Retinal pigment epithelial cell (primary cell): ENCODE data around the gene TBX1.

ENCODE experiments used
- DNase-seq: peaks from one replicate; pipeline ENCODE4 v3.0.0-alpha.2; 2010; ENCODE audit warnings: low read depth
- H3K4me3 ChIP-seq: 2 replicates; pipeline ENCODE4 v1.5.1; 2011; ENCODE audit warnings: mild to moderate bottlenecking, low read length, control low read depth, moderate library complexity
- TF ChIP-seq, protein P1 (sequence below): conservative IDR thresholded peaks from 2 replicates; pipeline ENCODE4 v1.5.1; 2011; ENCODE audit warnings: low read depth, low read length, control low read depth, inconsistent platforms

TBX1 gene

GRCh38 chr22:19801340-19802000 lies 40.9 kb downstream of the TBX1 start:
- TF ChIP-seq, protein P1, sequence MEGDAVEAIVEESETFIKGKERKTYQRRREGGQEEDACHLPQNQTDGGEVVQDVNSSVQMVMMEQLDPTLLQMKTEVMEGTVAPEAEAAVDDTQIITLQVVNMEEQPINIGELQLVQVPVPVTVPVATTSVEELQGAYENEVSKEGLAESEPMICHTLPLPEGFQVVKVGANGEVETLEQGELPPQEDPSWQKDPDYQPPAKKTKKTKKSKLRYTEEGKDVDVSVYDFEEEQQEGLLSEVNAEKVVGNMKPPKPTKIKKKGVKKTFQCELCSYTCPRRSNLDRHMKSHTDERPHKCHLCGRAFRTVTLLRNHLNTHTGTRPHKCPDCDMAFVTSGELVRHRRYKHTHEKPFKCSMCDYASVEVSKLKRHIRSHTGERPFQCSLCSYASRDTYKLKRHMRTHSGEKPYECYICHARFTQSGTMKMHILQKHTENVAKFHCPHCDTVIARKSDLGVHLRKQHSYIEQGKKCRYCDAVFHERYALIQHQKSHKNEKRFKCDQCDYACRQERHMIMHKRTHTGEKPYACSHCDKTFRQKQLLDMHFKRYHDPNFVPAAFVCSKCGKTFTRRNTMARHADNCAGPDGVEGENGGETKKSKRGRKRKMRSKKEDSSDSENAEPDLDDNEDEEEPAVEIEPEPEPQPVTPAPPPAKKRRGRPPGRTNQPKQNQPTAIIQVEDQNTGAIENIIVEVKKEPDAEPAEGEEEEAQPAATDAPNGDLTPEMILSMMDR = no peak
- no peak for DNase-seq

DNA sequence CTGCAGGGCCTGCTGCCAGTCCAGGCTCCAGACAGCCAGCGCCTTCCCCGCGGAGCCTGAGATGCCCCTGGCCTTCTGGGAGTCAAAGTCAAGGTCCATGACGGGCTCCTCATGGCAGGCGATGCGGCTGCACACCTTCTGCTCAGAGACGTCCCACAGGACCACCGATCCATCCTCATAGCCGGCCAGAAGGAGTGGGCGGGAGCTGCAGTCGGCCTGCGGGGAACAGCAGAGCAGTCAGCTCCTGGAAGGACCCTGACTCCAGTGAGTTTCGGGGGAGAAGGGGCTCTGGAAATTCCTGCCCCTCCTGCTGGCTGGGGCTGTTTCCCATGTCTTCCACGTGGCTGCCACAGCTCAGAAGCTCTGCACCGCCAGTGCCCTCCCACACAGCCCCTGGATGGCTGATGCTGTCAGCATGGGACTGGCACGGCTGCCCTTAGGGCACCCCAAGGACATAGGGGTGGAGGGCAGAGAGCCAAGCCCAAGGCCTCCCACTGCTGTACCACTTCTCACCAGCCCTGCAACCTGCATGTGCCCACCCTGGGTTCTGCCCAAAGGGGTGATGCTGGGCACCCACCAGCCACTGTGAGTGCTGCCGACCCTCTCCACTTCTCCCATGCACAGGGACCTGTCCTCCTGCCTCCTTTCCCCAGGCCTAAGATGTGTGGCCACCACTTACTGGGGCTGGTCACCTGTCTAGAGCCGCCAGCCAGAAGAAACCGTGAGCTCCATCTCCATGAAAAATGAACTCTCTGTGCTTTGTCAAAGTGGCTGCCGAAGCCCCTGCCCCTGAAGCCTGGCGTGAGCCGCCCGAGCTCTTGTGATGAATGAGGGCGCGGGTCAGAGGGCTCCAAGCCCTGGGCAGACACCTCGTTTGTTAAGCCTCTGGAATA lies 41.7 kb downstream of the TBX1 start:
- DNase-seq = no peak
- H3K4me3 ChIP-seq = no peak overlapping the region
- TF ChIP-seq, protein P1 = no peak

More at GRCh38 chr22:19801340-19802000, 40.9 kb downstream of the TBX1 start:
- H3K4me3 ChIP-seq = no peak overlapping the region

- DNase-seq = no peak
- TF ChIP-seq, protein P1 = no peak
These were observed 42.5 kb downstream of the TBX1 start for GRCh38 chr22:19802894-19803735.

DNA sequence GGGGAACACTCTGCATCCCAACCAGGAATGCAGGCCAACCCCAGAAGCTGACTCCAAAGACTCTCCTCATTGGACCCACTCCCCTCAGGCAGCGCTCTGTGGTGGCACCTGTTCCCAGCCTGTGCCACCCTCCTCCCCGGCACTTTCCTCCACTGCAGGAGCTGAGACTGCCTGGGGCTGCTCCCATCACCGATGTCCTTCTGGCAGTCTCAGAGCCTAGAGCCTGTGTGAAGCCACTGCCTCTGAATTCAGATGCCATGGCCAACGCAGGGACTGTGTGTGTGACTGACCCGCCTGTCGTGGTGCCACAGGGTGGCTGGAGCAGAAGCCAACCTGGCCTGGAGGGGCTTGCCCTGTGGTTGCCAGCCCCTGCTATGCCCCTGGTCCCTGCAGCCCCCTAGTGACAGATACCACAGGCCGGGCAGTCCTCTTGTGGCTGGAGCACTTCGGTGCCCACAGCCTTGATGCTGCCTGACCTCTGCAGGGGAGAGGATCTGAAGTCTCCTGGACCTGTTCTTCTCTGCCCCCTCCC lies 43.2 kb downstream of the TBX1 start:
- DNase-seq = no peak
- H3K4me3 ChIP-seq = no peak overlapping the region
- TF ChIP-seq, protein P1 = no peak

More at GRCh38 chr22:19802894-19803735, 42.5 kb downstream of the TBX1 start:
- H3K4me3 ChIP-seq = no peak overlapping the region

DNA sequence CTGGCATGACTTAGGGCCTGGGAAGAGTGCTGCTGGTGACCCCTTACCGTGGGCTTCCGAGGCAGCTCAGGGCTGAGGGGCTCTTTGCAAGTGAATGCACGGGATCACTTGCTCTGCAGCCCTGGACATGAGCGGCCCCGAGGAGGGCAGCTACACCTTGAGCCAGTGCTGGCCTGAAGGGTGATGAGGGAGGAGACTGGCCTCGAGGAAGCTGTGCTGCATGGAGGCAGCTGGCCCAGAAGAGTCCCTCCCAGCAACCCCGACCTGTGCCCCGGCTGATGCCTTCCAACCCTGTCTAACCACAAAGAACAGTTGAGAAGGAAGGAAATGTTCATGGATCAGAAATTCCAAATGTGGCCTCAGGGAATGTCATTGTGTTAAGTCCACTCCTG lies 45.2 kb downstream of the TBX1 start:
- H3K4me3 ChIP-seq = no peak overlapping the region
- no peak for DNase-seq
- TF ChIP-seq, protein P1 = no peak

GRCh38 chr22:19806213-19807160 lies 45.9 kb downstream of the TBX1 start:
- DNase-seq = peak; percentile 20
- H3K4me3 ChIP-seq = no peak overlapping the region
- TF ChIP-seq, protein P1 = no peak
